AG04449 (cell line): ENCODE data around the gene PHF8.

Experiments used
- CTCF ChIA-PET: fragments of 350-600 bp; formaldehyde crosslinking; extraction: SDS; loops from one replicate; lab custom pipeline; 2021; ENCODE audit warnings: antibody characterized with exemption; lab: Yijun Ruan, JAX
- POLR2A ChIA-PET: fragments of 400-600, 350-600 bp; formaldehyde crosslinking; extraction: SDS; loops from one replicate; lab custom pipeline; 2020; ENCODE audit warnings: antibody characterized with exemption, inconsistent platforms; lab: Yijun Ruan, JAX
- DNase-seq: peaks from one replicate; pipeline ENCODE4 v3.0.0-alpha.2; 2010; ENCODE audit warnings: low read depth, low spot score
- H3K4me3 ChIP-seq: 2 replicates; pipeline ENCODE4 v1.5.1; 2011; ENCODE audit warnings: low read depth, mild to moderate bottlenecking, control low read depth, low read length
- TF ChIP-seq, protein P1 (sequence below): IDR thresholded peaks from one replicate; pipeline ENCODE4 v1.5.1; 2011; ENCODE audit warnings: mild to moderate bottlenecking, moderate library complexity, low read length, control low read depth, inconsistent platforms; ENCODE audit not compliant: insufficient read depth; ENCODE audit errors: missing control alignments

The PHF8 gene

DNA sequence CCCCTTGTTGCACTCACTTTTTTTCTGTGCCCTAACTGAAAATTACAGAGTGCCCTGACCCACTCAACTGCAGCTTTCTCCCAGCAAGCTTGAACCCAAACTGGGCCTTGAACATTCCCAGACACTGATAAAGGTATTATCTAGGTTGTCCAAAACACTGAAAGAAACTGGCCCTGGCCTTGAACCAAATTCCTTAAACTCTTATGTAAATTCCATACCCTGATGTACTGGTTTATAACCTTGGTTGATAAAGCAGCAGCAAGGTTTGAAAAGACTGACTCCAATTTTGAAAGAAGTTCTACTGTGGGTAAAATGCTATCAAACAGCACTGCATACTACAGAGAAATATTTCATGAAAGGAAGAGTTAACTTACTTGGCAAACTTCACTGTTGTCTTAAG is 125.6 kb downstream of the PHF8 start:
- no peak overlapping the region for H3K4me3 ChIP-seq
- POLR2A ChIA-PET: no interaction called here
- no peak for DNase-seq
- TF ChIP-seq, protein P1, sequence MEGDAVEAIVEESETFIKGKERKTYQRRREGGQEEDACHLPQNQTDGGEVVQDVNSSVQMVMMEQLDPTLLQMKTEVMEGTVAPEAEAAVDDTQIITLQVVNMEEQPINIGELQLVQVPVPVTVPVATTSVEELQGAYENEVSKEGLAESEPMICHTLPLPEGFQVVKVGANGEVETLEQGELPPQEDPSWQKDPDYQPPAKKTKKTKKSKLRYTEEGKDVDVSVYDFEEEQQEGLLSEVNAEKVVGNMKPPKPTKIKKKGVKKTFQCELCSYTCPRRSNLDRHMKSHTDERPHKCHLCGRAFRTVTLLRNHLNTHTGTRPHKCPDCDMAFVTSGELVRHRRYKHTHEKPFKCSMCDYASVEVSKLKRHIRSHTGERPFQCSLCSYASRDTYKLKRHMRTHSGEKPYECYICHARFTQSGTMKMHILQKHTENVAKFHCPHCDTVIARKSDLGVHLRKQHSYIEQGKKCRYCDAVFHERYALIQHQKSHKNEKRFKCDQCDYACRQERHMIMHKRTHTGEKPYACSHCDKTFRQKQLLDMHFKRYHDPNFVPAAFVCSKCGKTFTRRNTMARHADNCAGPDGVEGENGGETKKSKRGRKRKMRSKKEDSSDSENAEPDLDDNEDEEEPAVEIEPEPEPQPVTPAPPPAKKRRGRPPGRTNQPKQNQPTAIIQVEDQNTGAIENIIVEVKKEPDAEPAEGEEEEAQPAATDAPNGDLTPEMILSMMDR: no peak
- CTCF ChIA-PET: no interaction called here

- no peak overlapping the region for H3K4me3 ChIP-seq
- CTCF ChIA-PET: no interaction called here
- TF ChIP-seq, protein P1: no peak
- POLR2A ChIA-PET: no interaction called here
- no peak for DNase-seq
Measured at GRCh38 chrX:53900623-53901022, 143.7 kb downstream of the PHF8 start.

DNA sequence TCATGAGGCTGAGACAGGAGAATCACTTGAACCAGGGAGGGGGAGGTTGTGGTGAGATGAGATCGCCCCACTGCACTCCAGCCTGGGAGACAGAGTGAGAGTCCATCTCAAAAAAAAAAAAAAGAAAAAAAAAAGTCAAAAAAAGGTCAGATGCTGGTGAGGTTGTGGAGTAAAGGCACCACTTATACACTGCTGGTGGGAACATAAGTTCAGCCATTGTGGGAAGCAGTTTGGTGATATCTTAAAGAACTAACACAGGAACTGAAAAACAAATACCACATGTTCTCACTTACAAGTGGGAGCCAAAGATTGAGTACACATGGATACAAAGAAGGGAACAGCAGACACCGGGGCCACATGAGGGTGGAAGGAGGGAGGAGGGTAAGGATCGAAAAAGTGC is 149.0 kb downstream of the PHF8 start:
- ChIA-PET POLR2A (no interaction called here), CTCF (no interaction called here)
- TF ChIP-seq, protein P1: no peak
- DNase-seq: no peak
- H3K4me3 ChIP-seq: no peak overlapping the region
